Kidney tubule cell (primary cell): Measurements from ENCODE around the gene SLX9.
"Not testable (repeated sequence)": the region's sequence is repeated elsewhere in the genome, so short reads cannot be mapped to it uniquely, and the experiment has no call there.

Source experiments
- DNase-seq: peaks from one replicate; pipeline ENCODE4 v3.0.0-alpha.2; 2018; ENCODE audit warnings: low spot score

SLX9 gene

DNA sequence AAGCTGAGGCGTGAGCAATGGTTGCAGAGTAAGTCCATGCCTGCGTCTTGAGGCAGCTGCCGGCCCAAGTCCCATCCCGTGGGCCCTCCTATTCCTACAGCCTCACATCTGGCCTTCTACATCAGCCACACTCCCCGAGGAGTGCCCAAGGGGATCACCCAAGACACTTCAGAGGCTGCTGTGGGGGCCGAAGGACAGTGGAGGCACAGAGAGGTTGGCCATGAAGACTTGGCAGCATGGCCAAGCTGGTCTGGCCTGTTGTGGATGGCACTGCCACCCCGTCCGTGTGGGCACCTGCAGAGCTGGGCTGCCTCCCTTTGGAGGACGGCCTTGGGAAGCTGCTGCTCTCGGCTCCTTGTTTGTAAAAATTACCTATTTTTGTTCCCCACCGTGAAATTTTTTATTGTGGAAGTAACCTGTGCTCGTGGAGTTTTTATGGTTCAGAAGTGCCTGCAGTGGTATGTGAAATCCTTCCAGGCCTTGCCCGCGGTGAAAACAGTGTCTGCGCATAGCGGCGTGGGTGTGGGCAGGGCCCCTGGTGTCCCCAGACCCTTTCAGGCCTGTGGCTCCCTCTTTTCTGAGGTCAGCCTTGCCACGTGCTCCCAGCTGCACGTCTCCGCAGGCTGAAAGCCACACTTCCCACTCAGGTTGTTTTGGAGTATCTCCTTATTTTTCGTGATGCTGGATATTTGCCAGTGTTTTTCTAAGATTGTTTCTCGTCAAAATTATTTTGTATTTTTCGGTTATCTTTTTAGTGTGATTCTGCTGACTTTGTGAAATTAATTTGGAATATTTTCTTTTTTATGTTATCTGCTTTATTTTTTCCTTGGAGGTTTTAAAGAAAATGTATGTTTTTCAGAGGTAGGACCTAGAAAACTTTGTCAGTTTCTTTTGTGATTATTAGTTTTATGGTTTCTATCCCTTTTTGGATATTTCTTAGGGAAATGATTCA is 20.6 kb downstream of the SLX9 start:
- no peak for DNase-seq

DNA sequence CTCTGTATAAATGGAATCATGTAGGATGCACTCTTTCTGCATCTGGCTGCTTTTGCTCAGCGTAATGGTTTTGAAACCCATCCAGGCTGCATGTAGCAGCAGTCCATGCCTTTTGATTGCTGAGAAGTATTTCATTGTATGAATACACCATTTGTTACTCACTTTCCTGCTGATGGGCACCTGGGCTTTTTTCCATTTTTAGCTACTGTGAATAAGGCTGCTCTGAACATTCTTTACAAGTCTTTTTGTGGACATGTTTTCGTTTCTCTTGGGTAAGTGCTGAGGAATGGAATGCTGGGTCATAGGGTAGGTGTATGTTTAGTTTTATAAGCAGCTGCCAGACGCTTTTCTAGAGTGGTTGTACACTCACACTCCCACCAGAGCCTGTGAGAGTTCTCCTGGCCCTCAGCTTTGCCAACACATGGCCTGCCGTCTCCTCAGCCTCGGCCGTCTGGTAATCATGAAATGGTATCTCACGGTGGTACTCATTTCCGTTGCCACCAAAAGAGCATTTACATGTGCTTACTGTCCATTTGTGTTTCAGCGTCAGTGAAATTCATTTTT is 22.7 kb downstream of the SLX9 start:
- peak; percentile 50 for DNase-seq

DNA sequence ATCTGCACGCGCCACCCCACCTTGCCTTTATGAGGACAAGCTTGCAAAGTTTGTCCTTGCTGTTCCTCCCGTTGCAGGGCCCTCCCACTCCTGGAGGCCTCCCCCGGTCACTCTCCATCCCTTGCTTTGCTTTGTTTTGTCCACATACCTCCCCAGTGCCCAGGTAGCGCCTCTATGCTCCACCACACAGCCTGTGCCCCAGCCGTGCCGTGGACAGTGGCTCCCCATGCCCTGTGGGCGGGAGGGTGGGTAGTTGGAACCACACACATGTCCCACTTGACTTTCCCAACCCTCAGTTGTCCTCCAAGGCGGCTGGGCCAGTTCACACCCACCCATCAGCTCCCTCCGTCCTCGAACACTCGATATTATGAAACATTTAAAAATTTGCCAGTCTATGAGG is 24.6 kb downstream of the SLX9 start:
- DNase-seq: no peak

DNA sequence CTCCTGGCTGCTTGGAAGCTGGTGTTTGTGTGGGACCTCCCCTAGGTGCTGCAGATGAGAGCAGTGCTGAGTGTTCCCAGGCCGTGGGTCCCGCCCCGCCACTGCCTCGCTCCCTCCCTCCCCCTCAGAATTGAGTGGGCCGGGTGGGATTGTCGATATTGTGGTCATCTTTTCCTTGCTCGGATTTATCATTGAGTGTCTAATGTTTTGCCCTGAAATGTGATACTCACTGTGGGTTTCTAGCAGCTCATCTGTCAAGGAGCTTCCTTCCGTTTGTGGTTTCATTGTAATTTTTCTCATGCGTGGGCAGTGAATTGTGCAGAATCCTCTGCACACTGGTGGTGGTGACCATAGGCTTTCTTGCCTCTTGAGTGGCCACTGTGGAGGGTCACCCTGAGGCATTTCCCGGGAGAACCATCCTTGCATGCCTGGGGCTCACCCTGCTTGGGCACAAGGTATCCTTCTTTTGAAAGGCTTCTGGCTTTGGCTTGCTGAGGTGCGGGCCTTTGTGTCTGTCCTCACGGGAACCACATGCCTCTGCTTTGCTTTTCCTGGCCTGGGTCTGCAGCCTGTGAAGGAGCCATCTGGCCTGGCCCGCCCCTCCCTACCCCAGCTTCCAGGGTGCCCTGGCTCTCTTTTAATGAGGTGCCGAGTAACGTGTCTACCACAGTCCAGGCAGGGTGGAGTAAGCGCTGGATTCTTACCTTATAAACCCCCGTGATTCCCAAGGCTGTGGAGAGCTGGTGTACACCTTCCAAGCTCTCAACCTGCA is 25.6 kb downstream of the SLX9 start:
- DNase-seq: no peak

DNA sequence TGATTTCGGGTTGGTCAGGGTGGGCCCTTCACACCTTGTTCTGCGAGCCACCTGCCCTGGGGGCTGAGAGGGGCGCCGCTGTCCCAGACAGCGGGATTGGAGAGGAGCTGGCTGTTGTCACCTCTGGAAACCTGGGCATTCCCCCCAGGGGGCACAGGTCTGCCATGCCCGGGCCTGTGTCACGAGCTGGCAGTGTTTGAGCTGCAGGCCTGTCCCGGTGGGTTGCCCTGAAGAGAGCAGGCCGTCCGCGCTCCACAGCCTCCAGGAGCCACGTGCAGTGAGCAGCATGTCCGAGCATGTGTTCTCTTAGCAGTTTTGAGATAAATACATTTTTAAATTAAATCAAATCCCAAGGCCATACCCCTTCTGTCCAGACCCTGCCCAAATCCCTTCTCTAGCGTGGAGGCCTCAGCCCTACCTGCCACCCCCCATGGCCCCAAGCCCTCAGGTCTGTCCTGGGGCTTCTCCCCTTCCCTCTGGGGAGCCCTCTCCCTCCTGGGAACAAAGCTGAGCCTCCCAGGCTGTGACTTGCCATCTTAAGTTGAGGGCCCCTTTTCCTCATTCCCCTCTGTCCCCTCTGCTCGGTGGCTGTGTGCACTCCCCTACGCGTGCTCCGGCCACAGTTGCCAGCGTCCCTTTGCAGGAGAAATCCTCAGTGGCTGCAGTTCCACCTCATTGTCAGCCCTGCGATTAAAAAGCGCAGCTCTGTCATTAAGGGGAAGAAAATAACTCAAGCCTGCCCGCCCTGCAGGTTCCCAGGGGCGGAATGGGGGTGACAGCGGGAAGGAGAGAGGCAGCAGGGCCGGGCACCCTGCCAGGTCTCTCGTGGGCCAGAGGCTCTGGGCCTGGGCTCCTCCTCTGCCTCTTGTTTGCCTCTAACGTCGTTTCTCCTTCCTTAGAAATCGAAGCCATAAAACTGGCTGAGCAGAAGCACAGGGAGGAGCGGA is 26.6 kb downstream of the SLX9 start:
- no peak for DNase-seq

DNA sequence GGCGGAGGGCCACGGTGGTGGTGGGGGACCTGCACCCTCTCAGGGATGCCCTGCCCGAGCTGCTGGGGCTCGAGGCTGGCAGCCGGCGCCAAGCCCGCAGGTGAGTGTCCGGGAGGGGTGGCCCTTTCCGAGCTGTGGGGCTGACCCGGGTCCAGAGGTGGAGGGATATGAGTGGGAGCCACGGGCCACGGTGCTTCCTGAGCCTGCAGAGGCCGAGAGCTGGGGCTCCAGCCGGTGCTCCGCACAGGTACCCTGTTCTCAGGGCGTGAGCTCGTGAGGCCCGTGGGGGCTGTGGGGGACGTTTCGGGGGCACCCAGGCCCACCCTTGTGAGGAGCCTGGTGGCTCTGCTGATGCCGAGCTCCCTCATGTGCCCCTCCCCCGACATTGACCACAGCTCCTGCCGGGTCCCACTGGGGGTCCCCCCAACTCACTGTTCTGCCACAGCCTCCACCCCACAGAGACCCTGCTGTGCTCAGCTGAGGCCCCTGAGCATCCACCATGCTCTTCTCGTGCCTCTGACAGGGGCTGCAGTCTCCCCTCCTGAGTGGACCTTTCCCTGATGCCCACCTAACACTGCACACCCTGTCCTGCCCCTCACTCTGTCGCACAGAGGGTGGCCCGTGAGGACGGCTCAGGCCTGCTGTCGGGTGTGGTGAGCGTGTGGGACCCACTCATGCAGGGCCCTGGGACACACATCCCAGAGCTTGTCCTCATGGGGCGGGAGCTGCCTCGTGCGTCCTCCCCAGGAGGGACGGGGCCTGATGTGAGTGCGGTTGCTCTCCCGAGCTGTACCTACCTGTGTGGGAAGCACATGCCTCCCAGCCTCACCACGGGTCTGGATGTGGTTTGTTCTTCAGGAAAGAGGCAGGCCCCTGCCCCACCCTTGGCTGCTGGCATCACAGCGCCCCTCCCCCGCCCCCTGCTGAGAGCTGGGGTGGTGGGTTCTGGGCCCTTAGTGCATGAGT is 27.5 kb downstream of the SLX9 start:
- DNase-seq: no peak

DNA sequence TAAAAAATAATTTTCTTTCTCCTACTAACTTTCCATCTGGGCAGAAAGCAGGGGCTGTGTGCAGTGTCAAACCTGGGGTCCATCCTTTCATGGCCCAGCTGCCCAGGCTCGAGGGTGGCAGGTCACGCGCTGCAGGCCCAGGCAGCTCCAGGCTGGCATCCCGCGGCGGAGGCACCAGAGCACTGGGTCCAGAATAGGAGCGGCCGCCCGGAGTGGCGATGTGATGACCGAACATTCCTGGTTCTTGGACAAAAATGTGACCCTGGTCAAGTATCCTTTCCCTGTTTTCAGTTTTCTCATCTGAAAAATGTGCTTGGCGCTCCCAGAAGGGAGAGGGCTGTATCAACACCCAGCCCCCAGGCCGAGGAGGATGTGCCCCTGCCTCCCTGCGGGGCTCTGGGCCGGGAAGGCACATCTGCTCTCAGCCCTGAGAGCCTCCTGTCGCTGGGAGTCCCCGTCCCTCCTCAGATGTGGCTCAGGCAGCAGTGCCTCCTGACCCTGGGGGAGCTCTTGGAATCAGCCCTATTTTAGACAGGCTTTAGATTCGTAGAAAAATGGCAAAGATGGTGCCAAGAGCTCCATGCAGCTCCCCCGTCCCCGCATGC is 29.3 kb downstream of the SLX9 start:
- no peak for DNase-seq

DNA sequence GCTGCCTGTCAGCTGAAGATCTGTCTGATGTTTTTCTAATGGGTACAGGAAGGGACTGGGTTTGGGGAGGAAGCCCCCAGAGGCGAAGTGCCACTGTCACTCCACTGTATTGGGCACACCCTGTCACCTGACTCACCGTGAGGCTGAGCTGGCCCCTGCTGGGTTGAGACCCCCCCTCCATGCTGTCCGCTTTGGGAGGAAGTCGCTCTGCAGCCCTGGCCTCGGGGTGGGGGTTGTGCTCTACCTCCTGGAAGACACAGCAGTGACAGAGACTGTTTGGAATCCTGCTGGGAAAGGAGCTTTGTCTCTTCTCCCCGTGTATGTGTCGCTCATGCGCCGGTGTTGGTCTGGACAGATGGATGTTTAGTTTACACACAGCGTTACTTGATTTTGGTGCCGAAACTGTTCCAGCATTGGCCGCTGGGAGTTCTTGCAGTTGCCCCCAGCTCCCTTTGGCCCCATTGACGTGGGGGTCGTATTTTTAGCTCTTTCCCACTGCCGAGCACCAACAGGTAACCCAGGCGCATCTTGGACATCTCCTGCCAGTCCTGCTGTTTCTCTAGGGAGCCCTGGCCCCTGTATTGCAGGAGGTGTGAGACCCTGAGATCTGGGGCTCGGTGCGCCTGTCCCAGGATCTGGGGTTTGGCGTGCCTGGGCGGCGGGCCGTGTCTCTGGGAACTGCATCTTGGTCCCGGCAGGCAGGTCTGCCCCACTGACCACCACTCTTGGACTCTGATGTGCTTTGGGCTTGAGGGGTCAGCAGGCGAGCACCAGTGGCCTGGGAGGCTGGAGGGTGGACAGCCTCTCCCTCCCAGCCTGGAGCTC is 30.3 kb downstream of the SLX9 start:
- peak; percentile 65 for DNase-seq

DNA sequence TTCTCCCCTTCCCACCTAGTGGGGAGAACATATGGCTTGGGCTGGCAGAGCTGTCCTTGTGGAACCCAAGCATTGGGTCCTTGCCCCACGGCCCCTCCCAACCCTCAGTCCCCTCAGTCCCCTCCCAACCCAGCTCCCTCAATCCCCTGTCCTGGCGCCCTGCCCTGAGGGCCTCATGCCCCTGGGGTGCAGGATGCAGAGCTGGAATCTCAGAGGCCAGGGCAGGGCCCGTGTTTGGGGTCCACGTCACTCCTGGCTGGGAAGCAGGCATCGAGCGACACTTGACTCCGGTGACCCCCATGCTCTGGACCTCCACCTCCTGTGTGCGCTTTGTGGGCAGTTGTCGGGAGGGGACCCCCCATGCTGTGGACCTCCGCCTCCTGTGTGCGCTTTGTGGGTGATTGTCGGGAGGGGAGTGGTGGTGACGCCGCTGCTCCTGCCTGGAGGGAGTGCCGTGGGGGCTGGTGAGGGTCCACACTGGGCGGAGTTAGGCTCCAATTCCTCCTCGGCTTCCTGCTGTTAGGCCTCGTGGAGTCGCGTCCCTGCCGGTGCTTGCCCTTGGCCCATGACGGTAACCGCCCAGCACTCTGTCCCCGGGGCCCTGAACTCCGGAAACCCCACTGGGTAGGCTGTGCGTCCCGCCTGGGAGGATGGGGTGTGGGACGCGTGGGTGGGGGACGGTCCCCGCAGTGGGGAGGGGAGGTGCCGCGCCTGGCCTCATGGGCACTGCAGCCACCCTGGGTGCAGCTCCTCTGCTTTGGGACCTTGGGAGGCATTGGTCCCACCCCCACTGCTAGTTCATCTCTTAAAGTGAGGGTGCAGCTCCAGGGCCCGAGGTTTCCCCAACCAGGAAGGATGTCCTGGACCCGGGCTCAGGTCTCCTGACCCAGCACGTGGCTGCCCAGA is 31.2 kb downstream of the SLX9 start:
- DNase-seq: no peak

DNA sequence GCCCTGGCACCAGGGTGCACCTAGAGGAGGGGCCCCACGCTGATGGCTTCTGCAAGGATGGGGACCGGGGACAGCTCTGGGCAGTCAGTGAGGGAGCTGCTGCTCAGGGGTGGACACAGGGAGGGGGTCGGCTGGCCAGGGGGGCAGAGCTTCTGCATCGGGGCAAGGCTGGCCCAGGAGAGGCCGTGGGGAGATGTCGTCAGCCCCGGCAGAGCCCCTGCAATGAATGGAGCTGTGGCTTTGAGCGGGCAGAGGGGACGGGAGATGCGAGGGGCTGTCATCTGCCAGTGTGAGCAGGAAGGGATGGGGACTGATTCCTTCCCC is 31.8 kb downstream of the SLX9 start:
- DNase-seq: no peak

DNA sequence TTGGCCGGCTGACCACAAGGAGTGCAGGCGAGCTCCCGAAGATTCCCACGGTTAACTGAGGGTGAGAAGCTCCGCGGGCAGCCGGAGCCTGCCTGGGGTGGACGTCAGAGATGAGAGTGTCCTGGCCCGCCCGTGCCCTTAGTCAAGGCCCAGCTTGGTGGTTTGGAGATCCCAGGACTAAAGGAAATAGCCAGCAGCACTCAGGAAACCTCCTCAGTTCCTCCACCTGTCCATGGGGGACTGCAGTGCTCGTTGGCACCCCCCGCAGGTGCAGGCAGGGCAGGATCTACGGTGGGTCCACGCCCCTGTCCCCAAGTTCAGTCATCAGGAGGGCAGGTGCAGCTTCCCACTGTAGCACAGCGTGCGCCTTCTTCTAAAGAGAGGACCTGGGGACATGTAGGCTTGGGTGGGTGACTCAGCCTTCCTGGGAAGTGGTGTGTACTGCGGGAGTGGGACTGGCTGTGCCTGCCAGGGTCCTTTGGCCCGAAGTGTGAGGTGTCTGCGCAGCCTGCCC is 32.5 kb downstream of the SLX9 start:
- DNase-seq: no peak

DNA sequence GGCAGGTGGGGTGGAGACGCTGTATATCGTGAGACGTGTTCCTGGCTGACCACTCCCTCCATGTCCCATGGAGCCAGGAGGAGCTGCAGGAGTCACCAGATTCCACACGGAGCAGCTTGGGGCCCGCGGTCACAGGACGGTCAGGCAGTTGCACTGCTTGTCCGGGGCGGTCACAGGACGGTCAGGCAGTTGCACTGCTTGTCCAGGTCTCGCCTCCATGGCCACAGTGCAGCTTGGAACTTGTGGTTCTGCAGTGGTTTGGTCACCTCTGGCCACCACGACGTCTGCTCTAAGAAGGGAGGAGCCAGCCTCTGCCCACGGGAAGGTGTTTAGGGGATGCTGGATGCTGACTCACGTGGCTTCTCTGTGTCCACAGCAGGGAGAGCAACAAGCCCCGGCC is 33.0 kb downstream of the SLX9 start:
- peak; percentile 73 for DNase-seq

DNA sequence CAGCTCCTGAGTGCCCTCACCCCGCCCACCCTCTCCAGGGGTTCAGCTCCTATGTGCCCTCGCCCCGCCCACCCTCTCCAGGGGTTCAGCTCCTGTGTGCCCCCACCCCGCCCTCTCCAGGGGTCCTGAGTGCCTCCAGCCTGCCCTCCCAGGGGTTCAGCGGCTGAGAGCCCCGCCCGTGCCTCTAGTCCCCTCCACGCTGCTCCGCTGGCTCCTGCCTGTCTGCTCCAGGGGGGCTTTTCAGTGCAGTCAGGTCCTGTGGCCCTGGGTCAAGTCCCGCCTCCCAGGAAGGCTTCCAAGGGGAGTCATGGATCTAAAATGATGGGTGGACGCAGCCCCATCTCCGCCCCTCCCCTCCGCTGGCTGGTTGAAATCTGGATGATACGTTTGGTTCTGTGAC is 33.8 kb downstream of the SLX9 start:
- DNase-seq: no peak

DNA sequence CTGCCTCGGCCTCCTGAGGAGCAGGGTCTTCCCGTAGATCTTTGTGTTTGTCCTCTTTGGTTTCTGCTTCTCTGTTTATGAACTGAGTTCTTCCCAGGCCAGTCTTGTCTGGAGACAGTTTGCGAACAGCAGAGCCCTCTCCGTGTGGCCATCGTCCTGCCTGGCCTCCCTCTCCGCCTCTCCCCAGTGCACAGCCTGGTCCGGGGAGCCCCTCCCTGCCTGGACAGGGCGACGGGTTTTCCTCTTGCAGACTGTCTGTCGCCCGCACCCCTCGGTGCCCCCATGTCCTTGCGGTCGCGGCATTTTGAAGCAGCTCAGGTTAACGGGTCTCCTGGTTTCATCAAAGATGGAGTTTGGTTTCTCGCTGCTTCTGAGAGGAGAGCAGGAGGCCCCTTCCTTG is 34.8 kb downstream of the SLX9 start:
- no peak for DNase-seq

DNA sequence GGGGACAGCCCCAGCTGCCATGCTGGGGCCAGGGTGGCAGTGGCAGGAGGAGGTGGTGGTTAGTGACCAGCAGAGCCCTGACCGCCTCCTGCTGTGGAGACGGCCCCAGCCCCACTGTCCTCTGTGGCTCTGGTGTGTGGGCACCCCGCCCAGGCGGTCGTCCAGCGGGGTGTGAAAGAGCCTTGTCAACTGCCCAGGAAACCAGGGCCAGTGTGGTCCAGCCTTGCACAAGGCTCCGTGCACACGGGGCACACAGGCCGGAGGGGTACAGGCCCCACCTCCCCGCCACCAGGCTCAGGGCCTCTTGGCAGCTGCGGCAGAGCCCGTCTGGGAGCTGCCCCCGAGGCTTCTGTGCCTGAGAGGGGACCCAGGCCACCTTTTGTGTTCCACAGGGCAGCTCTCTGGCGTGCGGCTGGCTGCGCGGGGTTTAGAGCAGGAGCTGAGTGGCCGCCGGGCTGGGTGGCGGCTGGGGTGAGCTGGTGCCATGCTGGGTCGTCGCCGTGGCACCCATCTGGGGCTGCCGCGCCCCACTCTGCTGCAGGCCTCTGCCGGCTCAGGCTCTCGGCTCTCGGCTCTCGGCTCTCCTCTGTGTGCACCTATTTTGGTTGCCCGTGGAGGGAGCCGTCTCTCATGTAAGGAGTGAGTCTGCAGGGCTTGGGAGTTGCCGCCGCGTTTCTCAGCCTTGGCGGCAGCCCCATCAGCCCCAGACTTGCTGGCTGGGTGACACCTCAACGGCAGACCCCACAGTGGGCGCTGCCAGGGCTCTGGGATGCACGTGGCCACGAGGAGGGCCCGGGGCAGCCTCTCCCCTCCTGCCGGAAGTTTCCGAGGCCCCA is 36.1 kb downstream of the SLX9 start:
- DNase-seq: no peak

DNA sequence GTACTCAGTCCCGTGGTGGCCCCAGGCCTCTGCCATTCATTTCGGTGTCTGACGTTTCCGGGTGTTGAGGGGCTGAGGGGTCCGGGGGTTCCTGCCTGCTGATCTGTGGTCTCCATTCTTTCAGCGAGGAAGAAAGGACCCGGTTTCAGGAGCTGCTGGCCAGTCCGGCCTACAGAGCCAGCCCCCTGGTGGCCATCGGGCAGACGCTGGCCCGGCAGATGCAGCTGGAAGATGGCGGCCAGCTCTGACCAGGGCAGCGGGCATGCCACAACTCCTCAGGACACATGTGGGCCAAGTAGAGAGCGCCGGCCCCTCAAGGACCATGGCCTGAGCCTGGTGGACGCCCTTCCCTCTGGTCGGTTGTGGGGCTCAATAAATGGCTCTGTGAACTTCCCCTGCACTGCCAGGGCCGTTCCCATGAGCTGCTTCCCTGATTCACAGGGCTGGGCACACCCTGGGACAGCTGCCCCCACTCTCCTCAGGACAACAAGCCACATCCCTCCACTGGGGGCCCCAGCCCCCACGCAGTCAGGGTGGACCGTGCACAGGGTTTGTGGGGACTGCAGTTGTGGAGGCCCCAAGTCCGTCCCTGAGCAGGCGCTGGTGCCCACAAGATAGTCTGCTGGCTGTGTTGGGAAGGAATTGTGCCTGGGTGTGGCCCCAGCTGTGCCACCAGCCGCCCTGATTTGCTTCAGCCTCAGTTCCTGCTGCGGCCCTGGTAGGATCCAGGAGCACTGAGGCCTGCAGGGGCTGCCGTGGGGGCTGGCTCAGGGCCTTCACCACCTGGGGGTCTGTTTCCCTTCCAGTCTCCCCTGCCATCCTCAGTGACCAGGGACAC is 36.9 kb downstream of the SLX9 start:
- not testable (repeated sequence) for DNase-seq
